Thyroid gland (tissue), 4 donors: ENCODE results near the gene RNF144A.

ENCODE experiments used
- POLR2A ChIP-seq, 2 donors: fragments of 450-650 bp; IDR thresholded peaks; one replicate each; pipeline ENCODE4 v1.6.1; 2017; ENCODE audit warnings: antibody characterized with exemption in 2 of 2, mild to moderate bottlenecking in 2 of 2, moderate library complexity in 1 of 2
- TF ChIP-seq, protein P1 (sequence below), 6 experiments: fragments of 200-600 bp in 3 of 6; fragments of 450-650 bp in 3 of 6; sonication (generic) in 3 of 6; IDR thresholded peaks; one replicate each; pipeline ENCODE4 v1.5.1; 2016 to 2019; ENCODE audit warnings: antibody characterized with exemption in 6 of 6, mild to moderate bottlenecking in 2 of 6, inconsistent platforms in 1 of 6, moderate library complexity in 1 of 6

DNA sequence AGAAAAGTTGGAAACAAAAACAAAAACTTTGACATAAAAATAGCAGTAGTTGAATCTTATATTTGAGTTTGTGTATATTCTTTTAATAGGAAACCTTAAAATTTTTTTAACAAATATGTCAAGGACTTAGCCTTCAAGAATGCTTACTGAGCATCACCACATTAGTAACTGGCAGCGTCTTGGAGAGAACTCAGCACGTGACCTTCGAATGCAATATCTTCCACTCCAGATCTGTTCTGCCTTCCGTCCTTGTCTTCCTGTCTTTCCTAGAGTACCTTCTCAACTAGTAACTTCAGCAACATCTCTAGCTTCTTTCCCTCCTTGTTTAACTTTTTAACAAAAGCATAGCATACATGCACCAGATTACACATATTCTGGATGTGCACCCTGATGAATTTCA lies 38.7 kb upstream of the RNF144A start:
- TF ChIP-seq, protein P1, sequence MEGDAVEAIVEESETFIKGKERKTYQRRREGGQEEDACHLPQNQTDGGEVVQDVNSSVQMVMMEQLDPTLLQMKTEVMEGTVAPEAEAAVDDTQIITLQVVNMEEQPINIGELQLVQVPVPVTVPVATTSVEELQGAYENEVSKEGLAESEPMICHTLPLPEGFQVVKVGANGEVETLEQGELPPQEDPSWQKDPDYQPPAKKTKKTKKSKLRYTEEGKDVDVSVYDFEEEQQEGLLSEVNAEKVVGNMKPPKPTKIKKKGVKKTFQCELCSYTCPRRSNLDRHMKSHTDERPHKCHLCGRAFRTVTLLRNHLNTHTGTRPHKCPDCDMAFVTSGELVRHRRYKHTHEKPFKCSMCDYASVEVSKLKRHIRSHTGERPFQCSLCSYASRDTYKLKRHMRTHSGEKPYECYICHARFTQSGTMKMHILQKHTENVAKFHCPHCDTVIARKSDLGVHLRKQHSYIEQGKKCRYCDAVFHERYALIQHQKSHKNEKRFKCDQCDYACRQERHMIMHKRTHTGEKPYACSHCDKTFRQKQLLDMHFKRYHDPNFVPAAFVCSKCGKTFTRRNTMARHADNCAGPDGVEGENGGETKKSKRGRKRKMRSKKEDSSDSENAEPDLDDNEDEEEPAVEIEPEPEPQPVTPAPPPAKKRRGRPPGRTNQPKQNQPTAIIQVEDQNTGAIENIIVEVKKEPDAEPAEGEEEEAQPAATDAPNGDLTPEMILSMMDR (IDR thresholded peaks at IDR 0.05) = no peak
- TF ChIP-seq POLR2A (IDR thresholded peaks at IDR 0.05) = no peak
